Hepatocyte (in vitro differentiated cells): ENCODE measurements around the gene CLCF1.

ENCODE experiments used
- CTCF ChIP-seq: fragments of 200-600 bp; sonication (generic); IDR thresholded peaks from 2 replicates; pipeline ENCODE4 v1.5.1; 2016; ENCODE audit warnings: antibody characterized with exemption, mild to moderate bottlenecking; ENCODE audit not compliant: poor library complexity
- EZH2 ChIP-seq: fragments of 200-600 bp; sonication (generic); IDR thresholded peaks from 2 replicates; pipeline ENCODE4 v1.6.1; 2016; ENCODE audit warnings: antibody characterized with exemption, mild to moderate bottlenecking, borderline replicate concordance
- EZH2phosphoT487 ChIP-seq: fragments of 200-600 bp; sonication (generic); IDR thresholded peaks from one replicate; pipeline ENCODE4 v1.6.1; 2018; ENCODE audit warnings: antibody characterized with exemption, mild to moderate bottlenecking, low read depth, moderate library complexity; ENCODE audit not compliant: unreplicated experiment, severe bottlenecking

- no peak for TF ChIP-seq CTCF
- no peak for TF ChIP-seq EZH2phosphoT487
- TF ChIP-seq EZH2: no peak
Observed at GRCh38 chr11:67320011-67320410, 53.4 kb downstream of the CLCF1 start.
